Measurements from ENCODE around the gene MFSD6.

MFSD6 gene

DNA sequence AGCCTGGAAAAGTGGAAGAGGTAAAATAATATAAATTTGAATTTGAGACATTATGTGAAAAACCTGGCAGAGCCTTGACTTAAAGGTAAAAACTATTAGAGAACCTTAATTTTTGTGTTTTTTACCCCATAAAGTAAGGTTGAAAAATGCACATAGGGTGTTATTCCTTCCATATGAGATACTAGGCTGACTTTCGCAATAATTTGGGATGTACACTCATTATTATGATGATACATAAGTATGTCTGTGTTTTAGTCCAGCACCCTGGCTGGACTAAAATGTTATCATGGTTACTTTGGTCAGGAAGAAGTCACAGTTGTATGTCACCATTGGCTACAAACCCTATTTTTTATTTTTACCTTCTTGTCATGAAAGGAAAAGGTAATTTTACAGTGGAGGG lies 106.5 kb downstream of the MFSD6 start:
- Histone ChIP-seq H3K36me3 (ENCODE audit: control insufficient read depth in 2 of 2, insufficient read depth in 2 of 2, low read length in 2 of 2) (peaks cover 0 to 3% of the 10 kb centered on the region in 2 donors), H3K27ac (ENCODE audit: low read length) (no peak overlapping the region), H3K9me3 (ENCODE audit: control insufficient read depth in 2 of 2, low read length in 2 of 2) (no peaks in the 10 kb centered on the region), H3K27me3 (ENCODE audit: control insufficient read depth in 1 of 2, insufficient read depth in 2 of 2, low read length in 2 of 2) (no peaks in the 10 kb centered on the region), H3K4me1 (ENCODE audit: control insufficient read depth, insufficient read depth, low read length) (no peaks in the 10 kb centered on the region), H3K4me3 (ENCODE audit: low read length in 2 of 2) (no peak overlapping the region), H3K9ac (ENCODE audit: low read length in 2 of 2) (no peak overlapping the region)

DNA sequence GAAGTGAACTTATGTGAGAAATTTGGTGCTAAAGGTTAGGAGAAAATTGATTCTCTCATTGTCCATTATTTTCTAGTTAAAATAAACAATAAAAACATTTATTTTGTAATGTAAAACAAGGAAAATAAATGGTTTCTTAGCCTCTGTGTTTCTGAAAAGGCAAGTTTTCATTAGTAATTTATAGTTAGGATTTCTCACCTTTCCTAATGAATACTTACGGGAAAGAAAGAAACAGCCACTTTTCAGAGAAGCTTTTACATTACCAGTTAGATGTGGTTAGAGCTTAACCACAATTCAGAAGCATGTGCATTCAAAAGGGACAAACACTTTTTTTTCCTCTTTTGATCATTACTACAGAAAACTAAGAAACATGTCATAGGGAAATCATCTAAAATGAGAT lies 107.5 kb downstream of the MFSD6 start:
- H3K27ac ChIP-seq (ENCODE audit: low read length): no peak overlapping the region
- no peak overlapping the region for H3K9ac ChIP-seq (ENCODE audit: low read length in 2 of 2)
- H3K4me3 ChIP-seq (ENCODE audit: low read length in 2 of 2): no peak overlapping the region
- no peaks in the 10 kb centered on the region for H3K27me3 ChIP-seq (ENCODE audit: control insufficient read depth in 1 of 2, insufficient read depth in 2 of 2, low read length in 2 of 2)
- H3K4me1 ChIP-seq (ENCODE audit: control insufficient read depth, insufficient read depth, low read length): no peaks in the 10 kb centered on the region
- peaks cover 0 to 3% of the 10 kb centered on the region in 2 donors for H3K36me3 ChIP-seq (ENCODE audit: control insufficient read depth in 2 of 2, insufficient read depth in 2 of 2, low read length in 2 of 2)
- no peaks in the 10 kb centered on the region for H3K9me3 ChIP-seq (ENCODE audit: control insufficient read depth in 2 of 2, low read length in 2 of 2)

DNA sequence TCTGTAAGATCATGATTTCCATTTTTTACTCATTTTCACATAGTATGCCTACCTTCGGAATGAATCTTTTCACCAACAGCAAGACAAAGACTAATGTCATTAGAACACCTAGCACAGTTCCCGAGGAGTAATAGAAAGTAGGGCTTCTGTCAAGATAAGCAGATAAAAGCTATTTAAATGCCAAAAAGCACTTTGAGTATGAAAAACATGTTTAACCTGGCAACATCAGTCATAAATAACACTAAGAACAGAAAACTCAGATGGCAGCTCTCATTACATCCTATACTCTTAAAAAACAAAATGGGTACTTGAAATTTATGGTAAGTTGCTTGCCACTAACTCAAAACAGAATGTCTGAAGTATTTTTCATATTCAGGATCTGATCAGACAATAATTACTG lies 109.3 kb downstream of the MFSD6 start:
- Histone ChIP-seq H3K27me3 (ENCODE audit: control insufficient read depth in 1 of 2, insufficient read depth in 2 of 2, low read length in 2 of 2) (no peaks in the 10 kb centered on the region), H3K4me3 (ENCODE audit: low read length in 2 of 2) (no peak overlapping the region), H3K9ac (ENCODE audit: low read length in 2 of 2) (no peak overlapping the region), H3K27ac (ENCODE audit: low read length) (no peak overlapping the region), H3K36me3 (ENCODE audit: control insufficient read depth in 2 of 2, insufficient read depth in 2 of 2, low read length in 2 of 2) (peaks cover 0 to 3% of the 10 kb centered on the region in 2 donors), H3K9me3 (ENCODE audit: control insufficient read depth in 2 of 2, low read length in 2 of 2) (no peaks in the 10 kb centered on the region), H3K4me1 (ENCODE audit: control insufficient read depth, insufficient read depth, low read length) (no peaks in the 10 kb centered on the region)

DNA sequence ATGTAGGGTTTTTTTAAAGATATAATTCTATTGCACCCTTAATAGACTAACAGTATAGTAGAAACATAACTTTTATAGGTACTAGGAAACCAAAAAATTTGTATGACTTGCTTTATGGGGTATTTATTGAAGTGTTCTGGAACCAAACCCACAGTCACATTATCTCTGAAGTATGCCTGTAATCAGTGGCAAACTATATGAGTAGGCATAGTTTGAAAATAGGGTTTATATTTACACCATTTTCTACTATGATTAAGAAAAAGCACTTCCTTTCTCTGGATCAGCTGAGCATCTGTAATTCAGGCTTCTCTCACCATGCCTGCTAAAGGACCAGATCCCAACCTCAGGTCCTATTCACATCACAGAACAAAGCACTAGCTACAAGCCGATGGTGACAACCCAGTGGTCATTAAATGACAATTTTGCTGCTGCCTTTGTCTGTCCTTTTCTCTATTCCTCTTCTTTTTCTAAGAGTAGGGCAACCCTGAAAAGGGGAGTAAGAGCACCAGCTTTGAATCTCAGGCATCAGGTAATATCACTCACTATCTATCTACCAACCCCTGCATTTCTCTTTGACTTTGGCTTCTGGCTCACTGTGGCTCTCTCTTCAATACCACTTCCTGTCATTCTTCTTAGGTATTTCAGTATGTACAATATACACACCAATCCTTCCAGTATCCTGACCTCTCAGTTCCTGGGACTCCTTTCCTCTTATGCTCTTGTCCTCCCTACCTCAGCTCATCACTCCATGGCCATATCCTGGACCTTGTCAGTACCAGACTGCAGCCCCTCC lies 112.0 kb downstream of the MFSD6 start:
- H3K4me3 ChIP-seq (ENCODE audit: low read length in 2 of 2): no peak overlapping the region
- no peaks in the 10 kb centered on the region for H3K4me1 ChIP-seq (ENCODE audit: control insufficient read depth, insufficient read depth, low read length)
- no peaks in the 10 kb centered on the region for H3K27me3 ChIP-seq (ENCODE audit: control insufficient read depth in 1 of 2, insufficient read depth in 2 of 2, low read length in 2 of 2)
- H3K9ac ChIP-seq (ENCODE audit: low read length in 2 of 2): no peak overlapping the region
- no peak overlapping the region for H3K27ac ChIP-seq (ENCODE audit: low read length)
- H3K9me3 ChIP-seq (ENCODE audit: control insufficient read depth in 2 of 2, low read length in 2 of 2): no peaks in the 10 kb centered on the region
- H3K36me3 ChIP-seq (ENCODE audit: control insufficient read depth in 2 of 2, insufficient read depth in 2 of 2, low read length in 2 of 2): no peaks in the 10 kb centered on the region

DNA sequence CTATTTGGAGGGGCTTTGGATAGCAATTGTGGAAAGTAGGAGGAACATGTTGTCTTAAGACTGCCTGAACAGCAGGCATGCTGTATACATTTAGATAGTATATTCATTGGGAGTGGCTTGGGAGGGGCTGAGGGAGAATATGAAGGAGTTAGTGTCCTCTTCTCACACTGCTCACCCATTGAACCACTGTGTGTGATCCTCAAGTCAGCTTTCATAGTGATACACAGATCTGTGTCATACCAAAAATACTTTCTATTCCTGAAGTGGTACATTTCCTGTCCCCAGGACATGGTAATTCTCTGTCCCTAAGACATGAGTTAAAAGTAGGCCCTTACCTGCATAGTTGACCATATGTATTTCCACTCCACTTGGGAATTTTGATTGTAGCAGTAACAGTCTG lies 116.8 kb downstream of the MFSD6 start:
- Histone ChIP-seq H3K9ac (ENCODE audit: low read length in 2 of 2) (no peak overlapping the region), H3K27ac (ENCODE audit: low read length) (no peak overlapping the region), H3K4me1 (ENCODE audit: control insufficient read depth, insufficient read depth, low read length) (no peaks in the 10 kb centered on the region), H3K4me3 (ENCODE audit: low read length in 2 of 2) (no peak overlapping the region), H3K36me3 (ENCODE audit: control insufficient read depth in 2 of 2, insufficient read depth in 2 of 2, low read length in 2 of 2) (no peaks in the 10 kb centered on the region), H3K27me3 (ENCODE audit: control insufficient read depth in 1 of 2, insufficient read depth in 2 of 2, low read length in 2 of 2) (no peaks in the 10 kb centered on the region), H3K9me3 (ENCODE audit: control insufficient read depth in 2 of 2, low read length in 2 of 2) (no peaks in the 10 kb centered on the region)

DNA sequence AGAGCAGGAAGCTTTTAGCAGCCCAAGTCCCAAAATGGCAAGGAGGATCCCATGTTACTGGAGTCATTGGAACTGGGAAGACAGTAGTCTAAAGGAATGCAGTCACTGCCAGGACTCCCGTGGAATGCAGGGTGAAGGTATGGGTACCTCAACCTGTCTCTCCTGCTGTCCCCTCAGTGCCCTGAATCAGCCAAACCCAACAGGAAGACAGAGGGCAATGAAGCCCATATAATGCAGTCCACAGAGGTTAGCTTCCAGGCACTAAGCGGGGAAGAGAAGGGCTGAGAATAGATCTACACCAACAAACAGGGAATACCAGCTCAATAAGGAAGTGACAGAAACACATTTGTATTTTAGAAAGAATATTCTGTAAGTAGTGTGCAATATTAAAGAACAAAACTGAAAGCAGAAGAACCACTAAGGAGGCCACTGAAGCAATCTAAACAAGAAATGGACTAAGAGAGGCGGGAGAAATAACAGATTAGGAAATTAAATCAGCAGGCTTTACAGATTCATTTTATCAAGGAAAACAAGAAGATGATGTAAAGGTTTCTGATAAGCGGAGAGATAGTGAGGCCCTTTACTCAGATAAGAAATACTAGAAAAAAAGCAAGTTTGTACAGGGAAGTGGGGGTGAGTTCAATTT lies 118.1 kb downstream of the MFSD6 start:
- no peaks in the 10 kb centered on the region for H3K27me3 ChIP-seq (ENCODE audit: control insufficient read depth in 1 of 2, insufficient read depth in 2 of 2, low read length in 2 of 2)
- no peak overlapping the region for H3K27ac ChIP-seq (ENCODE audit: low read length)
- no peaks in the 10 kb centered on the region for H3K9me3 ChIP-seq (ENCODE audit: control insufficient read depth in 2 of 2, low read length in 2 of 2)
- no peaks in the 10 kb centered on the region for H3K36me3 ChIP-seq (ENCODE audit: control insufficient read depth in 2 of 2, insufficient read depth in 2 of 2, low read length in 2 of 2)
- H3K4me3 ChIP-seq (ENCODE audit: low read length in 2 of 2): no peak overlapping the region
- H3K4me1 ChIP-seq (ENCODE audit: control insufficient read depth, insufficient read depth, low read length): no peaks in the 10 kb centered on the region
- H3K9ac ChIP-seq (ENCODE audit: low read length in 2 of 2): no peak overlapping the region

DNA sequence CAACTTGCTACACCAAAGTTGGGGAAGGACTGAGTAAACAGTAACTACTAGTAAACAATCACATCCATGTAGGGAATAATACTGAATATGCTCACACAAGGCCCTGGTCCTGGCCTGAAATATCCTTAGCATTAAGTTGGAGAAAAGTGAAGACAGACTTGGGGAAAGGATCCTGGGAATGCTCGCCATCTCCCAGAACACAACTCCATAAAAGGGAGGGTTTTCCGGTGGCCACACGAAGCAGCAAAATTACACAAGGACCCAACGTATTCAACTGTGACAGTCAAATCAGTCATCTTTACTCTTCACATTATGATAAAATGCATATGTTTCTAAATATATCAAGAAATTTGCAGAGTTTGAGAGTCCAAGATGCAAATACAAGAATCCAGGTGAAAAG lies 119.1 kb downstream of the MFSD6 start:
- Histone ChIP-seq H3K4me3 (ENCODE audit: low read length in 2 of 2) (no peak overlapping the region), H3K9ac (ENCODE audit: low read length in 2 of 2) (no peak overlapping the region), H3K27me3 (ENCODE audit: control insufficient read depth in 1 of 2, insufficient read depth in 2 of 2, low read length in 2 of 2) (no peaks in the 10 kb centered on the region), H3K27ac (ENCODE audit: low read length) (no peak overlapping the region), H3K36me3 (ENCODE audit: control insufficient read depth in 2 of 2, insufficient read depth in 2 of 2, low read length in 2 of 2) (no peaks in the 10 kb centered on the region), H3K4me1 (ENCODE audit: control insufficient read depth, insufficient read depth, low read length) (no peaks in the 10 kb centered on the region), H3K9me3 (ENCODE audit: control insufficient read depth in 2 of 2, low read length in 2 of 2) (no peaks in the 10 kb centered on the region)

DNA sequence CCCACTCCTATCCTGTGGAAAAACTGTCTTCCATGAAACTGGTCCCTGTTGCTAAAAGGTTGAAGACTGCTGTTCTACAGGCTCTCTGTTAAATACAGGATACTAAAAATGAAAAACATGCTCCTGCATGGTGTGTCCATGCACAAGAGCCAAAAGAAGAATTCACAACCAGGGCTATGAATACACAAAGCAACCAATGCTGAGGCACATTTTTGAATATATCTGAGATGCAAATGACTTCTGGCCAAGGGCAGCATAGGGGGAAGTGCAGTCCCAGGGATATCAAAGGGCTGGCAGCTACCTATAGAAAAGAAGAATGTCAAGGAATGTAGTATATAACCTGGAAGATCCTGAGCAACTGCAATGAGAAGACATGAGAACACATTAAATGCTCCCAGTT lies 119.8 kb downstream of the MFSD6 start:
- Histone ChIP-seq H3K9me3 (ENCODE audit: control insufficient read depth in 2 of 2, low read length in 2 of 2) (no peaks in the 10 kb centered on the region), H3K27me3 (ENCODE audit: control insufficient read depth in 1 of 2, insufficient read depth in 2 of 2, low read length in 2 of 2) (no peaks in the 10 kb centered on the region), H3K9ac (ENCODE audit: low read length in 2 of 2) (no peak overlapping the region), H3K4me3 (ENCODE audit: low read length in 2 of 2) (no peak overlapping the region), H3K27ac (ENCODE audit: low read length) (no peak overlapping the region), H3K36me3 (ENCODE audit: control insufficient read depth in 2 of 2, insufficient read depth in 2 of 2, low read length in 2 of 2) (no peaks in the 10 kb centered on the region), H3K4me1 (ENCODE audit: control insufficient read depth, insufficient read depth, low read length) (no peaks in the 10 kb centered on the region)

DNA sequence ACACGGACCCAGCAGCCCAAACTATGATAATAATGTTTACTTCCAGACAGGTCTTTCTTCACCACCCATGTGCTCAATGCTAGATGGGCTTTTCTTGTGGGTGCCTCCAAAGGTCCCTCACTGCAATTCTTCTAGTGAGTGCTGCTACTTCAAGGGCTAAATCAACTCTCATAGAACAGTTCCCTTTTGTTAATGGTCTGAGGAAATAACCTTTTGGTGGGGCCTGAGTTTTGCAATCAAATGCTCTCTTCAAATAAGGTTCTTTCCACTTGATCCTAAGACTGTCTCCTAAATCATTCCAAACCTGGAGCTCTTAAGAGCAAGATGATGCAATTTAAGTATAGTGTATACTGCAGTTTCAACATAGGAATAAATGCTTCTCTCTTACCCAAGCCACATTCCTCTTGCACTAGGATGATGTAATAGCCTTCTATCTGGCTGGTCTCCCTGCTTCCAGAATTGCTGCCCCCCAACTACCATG lies 120.4 kb downstream of the MFSD6 start:
- Histone ChIP-seq H3K9ac (ENCODE audit: low read length in 2 of 2) (no peak overlapping the region), H3K4me1 (ENCODE audit: control insufficient read depth, insufficient read depth, low read length) (peaks cover 3% of the 10 kb centered on the region), H3K9me3 (ENCODE audit: control insufficient read depth in 2 of 2, low read length in 2 of 2) (no peaks in the 10 kb centered on the region), H3K27ac (ENCODE audit: low read length) (no peak overlapping the region), H3K27me3 (ENCODE audit: control insufficient read depth in 1 of 2, insufficient read depth in 2 of 2, low read length in 2 of 2) (no peaks in the 10 kb centered on the region), H3K36me3 (ENCODE audit: control insufficient read depth in 2 of 2, insufficient read depth in 2 of 2, low read length in 2 of 2) (no peaks in the 10 kb centered on the region), H3K4me3 (ENCODE audit: low read length in 2 of 2) (no peak overlapping the region)

DNA sequence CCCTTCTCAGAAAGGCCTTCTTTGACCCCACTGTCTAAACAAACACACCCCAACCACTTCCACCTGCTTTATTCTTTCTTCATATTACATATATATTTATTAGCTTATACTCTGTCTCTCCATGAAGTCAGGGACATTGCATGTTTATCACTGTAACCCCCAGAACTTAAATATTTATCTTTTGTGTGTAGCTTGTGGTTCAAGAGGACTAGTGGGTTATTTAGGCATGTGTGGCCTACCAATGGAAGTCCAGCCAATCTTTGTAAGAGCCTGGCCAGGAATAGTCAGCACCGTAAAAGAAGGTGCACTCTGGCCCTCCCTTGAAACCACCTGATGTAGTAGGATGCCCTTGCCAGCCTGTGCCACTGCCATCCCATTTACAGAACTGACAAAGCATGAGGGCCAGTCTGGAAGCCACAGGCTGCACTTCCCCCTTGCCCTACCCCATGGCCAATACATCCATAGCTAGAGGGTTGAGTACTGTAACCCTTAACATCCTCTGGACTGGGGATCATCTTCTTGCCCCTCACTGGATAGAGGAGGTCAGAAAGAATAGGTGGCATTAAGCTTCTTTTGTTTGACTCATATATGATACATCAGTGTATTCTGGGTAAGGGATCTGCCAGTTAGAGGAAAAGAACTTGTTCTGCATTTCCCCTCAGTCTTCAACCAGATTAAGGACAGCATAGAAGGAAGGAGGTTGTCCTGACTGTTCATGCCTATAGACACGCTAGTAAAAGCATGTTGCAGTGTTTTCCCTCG lies 121.5 kb downstream of the MFSD6 start:
- Histone ChIP-seq H3K36me3 (ENCODE audit: control insufficient read depth in 2 of 2, insufficient read depth in 2 of 2, low read length in 2 of 2) (no peaks in the 10 kb centered on the region), H3K27ac (ENCODE audit: low read length) (no peak overlapping the region), H3K4me3 (ENCODE audit: low read length in 2 of 2) (no peak overlapping the region), H3K9me3 (ENCODE audit: control insufficient read depth in 2 of 2, low read length in 2 of 2) (no peaks in the 10 kb centered on the region), H3K4me1 (ENCODE audit: control insufficient read depth, insufficient read depth, low read length) (peaks cover 7% of the 10 kb centered on the region), H3K9ac (ENCODE audit: low read length in 2 of 2) (no peak overlapping the region), H3K27me3 (ENCODE audit: control insufficient read depth in 1 of 2, insufficient read depth in 2 of 2, low read length in 2 of 2) (no peaks in the 10 kb centered on the region)
